ENCODE measurements around the gene OR2V2. TPM values are rescaled to one million over a fixed set of nuclear protein-coding genes. Genes with fewer than 3 reads are reported as not detected.

Gene OR2V2
- total RNA-seq, 4 donors from 2014 or later = not detected

- TF ChIP-seq, protein P1, sequence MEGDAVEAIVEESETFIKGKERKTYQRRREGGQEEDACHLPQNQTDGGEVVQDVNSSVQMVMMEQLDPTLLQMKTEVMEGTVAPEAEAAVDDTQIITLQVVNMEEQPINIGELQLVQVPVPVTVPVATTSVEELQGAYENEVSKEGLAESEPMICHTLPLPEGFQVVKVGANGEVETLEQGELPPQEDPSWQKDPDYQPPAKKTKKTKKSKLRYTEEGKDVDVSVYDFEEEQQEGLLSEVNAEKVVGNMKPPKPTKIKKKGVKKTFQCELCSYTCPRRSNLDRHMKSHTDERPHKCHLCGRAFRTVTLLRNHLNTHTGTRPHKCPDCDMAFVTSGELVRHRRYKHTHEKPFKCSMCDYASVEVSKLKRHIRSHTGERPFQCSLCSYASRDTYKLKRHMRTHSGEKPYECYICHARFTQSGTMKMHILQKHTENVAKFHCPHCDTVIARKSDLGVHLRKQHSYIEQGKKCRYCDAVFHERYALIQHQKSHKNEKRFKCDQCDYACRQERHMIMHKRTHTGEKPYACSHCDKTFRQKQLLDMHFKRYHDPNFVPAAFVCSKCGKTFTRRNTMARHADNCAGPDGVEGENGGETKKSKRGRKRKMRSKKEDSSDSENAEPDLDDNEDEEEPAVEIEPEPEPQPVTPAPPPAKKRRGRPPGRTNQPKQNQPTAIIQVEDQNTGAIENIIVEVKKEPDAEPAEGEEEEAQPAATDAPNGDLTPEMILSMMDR (IDR thresholded peaks at IDR 0.05; ENCODE audit: low read depth) = no peak
These were observed 58.6 kb downstream of the OR2V2 start for GRCh38 chr5:181205761-181206649.

DNA sequence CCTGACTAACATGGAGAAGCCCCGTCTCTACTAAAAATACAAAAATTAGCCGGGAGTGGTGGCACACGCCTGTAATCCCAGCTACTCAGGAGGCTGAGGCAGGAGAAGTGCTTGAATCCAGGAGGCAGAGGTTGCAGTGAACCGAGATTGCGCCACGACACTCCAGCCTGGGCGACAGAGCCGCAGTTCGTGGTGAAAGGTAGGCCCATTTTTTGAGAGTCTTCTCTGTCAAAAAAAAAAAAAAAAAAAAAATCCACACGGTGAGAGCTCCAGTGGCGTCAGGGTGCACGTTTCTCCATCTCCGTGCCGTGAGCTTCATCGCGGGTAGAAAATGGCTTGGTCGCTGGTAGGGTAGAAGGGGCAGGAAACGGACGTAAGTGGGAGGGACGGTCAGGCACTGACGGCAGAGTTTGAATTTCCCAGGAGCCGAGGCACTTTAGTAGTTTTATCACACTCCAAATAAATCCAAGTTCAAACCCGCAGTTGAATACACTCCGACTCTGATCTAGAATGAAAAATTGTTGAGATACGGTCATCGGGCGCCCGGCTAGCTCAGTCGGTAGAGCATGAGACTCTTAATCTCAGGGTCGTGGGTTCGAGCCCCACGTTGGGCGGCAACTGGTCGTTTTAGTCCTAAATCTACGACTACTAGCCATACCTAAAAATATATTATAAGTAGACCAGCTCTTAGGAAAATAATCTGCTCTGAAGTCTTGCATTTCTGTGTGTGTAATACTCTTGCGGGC is 60.0 kb downstream of the OR2V2 start:
- TF ChIP-seq, protein P1 (IDR thresholded peaks at IDR 0.05; ENCODE audit: low read depth) = no peak

DNA sequence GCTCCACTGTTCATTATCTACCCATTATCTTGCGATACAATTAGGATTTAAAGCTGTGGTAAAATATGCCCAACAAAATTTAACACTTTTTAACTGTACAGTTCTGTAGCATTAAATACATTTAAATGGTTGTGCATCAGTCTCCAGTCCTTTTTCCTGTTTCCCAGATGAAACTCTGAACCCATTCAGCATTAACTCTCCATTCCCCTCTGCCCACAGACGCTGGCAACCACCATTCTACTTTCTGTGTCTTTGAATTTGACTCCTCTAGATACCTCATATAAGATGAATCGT is 60.5 kb downstream of the OR2V2 start:
- TF ChIP-seq, protein P1 (IDR thresholded peaks at IDR 0.05; ENCODE audit: low read depth) = no peak

Other genes with a start within 250 kb of the OR2V2 start
- 1 to 10 TPM in 1 of 4 donors, under 1 TPM in 1, not detected in 2; 0.34 to 4.3 TPM for gene BTNL8, start 248.4 kb upstream of the OR2V2 start, total RNA-seq
- gene BTNL3, start 158.7 kb upstream of the OR2V2 start, total RNA-seq = under 1 TPM in 1 of 4 donors, not detected in 3; 0.22 TPM
- gene BTNL9, start 107.3 kb upstream of the OR2V2 start, total RNA-seq = 100 to 1,000 TPM in 2 of 4 donors, 10 to 100 TPM in 2; 69.2 to 579 (median 129) TPM
- not detected for gene OR2V1, start 16.4 kb upstream of the OR2V2 start, total RNA-seq
- 1 to 10 TPM; 1.9 to 6.6 (median 2.8) TPM for gene TRIM7, start 57.6 kb downstream of the OR2V2 start, total RNA-seq
- 10 to 100 TPM in 3 of 4 donors, 1 to 10 TPM in 1; 8.5 to 17.3 (median 12.7) TPM for gene TRIM41, start 75.7 kb downstream of the OR2V2 start, total RNA-seq
- gene RACK1, start 96.3 kb downstream of the OR2V2 start, total RNA-seq = 1,000 to 10,000 TPM; 1,597 to 2,011 (median 1,911) TPM
- gene TRIM52, start 113.6 kb downstream of the OR2V2 start, total RNA-seq = 10 to 100 TPM; 15.1 to 33.3 (median 24.1) TPM
- gene OR4F3, start 219.7 kb downstream of the OR2V2 start, total RNA-seq = not detected

All from subcutaneous adipose tissue (tissue), 4 donors.